Measurements from ENCODE around the gene RNF5.
"Not testable (repeated sequence)": the region's sequence is repeated elsewhere in the genome, so short reads cannot be mapped to it uniquely, and the experiment has no call there.

- not testable (repeated sequence) for TF ChIP-seq EZH2phosphoT487 (IDR thresholded peaks at IDR 0.05; ENCODE audit: borderline replicate concordance); CTCF (conservative IDR thresholded peaks at IDR 0.05; ENCODE audit: low read length)
These were observed 33.2 kb downstream of the RNF5 start for GRCh38 chr6:32211432-32211831.

Data from Loucy (cell line).